Activated T-cell treated with anti-CD3 and anti-CD28 coated beads, Interleukin-2, amount 50 U/mL, for 48 hours (primary cell): Measurements from ENCODE around the gene DOCK9.

ENCODE experiments used
- DNase-seq, 2 experiments: peaks; one replicate each; pipeline ENCODE4 v3.0.0-alpha.2; 2020

Gene DOCK9

GRCh38 chr13:98972059-98972458, 5.8 kb downstream of the DOCK9 start:
- no peak for DNase-seq

GRCh38 chr13:98970330-98970729, 7.5 kb downstream of the DOCK9 start:
- no peak for DNase-seq

GRCh38 chr13:98967491-98967890, 10.4 kb downstream of the DOCK9 start:
- DNase-seq, result no peak

DNA sequence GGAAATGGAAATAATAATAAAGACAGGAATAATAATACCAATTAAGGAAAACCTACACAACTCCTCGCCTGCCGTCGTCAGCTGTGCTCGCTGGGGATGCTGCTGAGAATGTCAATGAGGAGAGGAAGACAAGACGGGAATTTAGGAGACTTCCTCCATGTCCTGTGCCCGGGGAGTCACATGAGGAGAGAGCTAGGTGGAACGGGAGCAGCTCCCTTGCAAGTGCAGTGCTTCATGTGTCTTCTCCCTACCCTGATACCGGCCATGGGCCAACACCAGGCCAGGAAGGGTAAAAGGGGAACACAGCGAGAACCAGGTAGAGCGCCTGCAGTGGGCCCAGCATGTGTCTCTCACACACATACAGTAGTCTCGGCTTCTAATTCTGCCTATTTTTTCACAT, 11.8 kb downstream of the DOCK9 start:
- DNase-seq, result no peak

- no peak for DNase-seq
Observed at GRCh38 chr13:98965325-98965724, 12.5 kb downstream of the DOCK9 start.

DNA sequence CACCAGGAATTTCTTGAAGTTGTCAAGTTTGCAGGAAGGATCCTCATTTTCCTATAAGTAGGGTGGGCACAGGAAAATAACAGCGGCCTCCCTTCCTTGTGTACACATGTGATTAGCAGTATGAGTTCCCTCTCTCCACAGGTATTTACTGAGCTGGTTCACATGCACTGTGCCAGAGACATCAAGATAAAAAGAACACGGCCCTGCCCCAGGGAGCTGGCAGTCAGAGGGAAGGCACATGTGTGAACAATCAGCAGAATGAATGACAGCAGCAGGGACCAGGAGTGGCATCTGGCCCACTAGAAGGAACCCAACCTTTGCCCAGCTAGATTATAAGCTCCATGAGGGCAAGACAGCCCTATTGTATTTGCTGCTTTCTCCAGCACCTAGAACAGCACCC, 13.9 kb downstream of the DOCK9 start:
- no peak for DNase-seq

GRCh38 chr13:98962901-98963590, 14.8 kb downstream of the DOCK9 start:
- DNase-seq, result no peak

DNA sequence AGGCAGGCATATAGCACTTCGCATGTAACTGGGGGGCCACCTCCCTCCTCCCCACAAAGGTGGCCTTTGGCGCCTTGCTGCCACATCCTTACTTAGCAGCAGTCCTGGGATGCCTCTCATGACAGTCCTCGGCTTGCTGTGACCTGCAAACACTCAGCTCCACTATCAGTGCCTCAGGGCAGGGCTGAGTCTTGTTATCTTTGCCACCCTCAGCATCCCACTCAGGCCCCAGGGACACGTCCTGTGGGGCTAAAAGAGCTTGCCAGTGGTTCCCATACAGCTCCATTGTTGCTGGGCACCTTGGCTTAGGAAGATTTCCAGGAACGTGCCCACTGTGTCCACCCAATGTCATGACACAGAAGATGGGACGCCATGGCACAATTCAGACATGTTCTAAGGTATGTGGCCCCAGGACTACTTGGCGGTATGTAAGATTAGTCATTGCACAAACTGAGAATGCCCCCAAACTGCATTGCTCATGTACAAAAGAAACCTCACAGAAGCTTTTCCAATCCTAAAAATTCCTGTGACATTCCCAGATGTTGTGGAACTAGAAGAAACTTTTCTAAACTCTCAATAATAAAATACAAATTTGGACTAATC, 16.3 kb downstream of the DOCK9 start:
- no peak for DNase-seq

- no peak for DNase-seq
Observed at GRCh38 chr13:98960606-98961502, 17.0 kb downstream of the DOCK9 start.

DNA sequence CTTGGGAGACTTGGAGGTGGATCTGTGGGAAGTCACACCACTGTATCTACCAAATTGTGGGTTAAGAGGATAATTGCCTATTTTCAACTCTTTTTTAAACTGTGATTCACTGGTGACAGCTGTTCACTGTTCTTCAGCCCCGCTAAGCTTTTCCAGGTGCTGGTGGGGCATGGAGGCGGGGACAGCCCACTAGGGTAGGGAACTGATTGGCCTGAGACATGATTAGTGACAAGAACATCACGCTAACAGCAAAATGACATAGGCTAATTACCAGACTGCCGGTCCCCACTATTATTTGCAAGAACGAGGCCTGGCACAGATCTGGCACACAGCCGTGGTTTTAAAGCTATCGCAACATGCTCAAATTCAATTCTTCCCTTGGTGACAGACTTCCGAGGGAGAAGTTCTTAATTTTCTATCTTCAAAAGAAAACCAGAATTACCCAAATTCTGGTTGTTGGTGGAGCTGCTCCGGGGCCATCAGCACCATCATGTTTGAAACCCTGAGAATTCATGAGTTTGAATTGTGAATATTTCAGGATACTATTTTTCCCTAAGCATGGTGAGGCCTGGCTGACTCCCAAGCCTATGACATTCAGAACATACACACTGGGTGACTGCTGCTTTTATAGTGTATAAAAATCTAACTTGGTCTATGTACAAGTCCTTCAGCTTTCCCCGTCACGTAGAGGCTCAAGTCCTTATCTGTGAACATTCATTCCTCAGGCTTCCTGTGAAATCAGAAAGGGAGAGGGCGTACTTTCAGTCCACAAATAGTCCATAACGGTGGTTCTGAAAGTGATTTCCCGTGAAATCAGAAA, 17.9 kb downstream of the DOCK9 start:
- DNase-seq, result no peak

- no peak for DNase-seq
Observed at GRCh38 chr13:98959291-98959690, 18.6 kb downstream of the DOCK9 start.

DNA sequence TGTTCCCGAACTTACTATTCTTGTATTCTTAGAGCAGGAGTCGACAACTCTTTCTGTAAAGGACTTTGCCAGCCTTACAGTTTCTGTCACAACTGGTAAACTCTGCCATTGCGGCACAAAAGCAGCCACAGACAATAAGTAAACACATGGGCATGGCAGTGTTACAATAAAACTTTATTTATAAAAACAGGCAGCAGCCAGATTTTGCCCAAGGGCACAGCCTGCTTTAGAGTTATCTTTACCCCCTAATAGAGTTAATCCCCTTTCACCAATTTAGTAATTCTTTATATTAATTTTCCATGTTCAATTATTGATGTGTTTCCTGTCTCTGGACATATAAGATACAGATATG, 19.4 kb downstream of the DOCK9 start:
- DNase-seq, result no peak

DNA sequence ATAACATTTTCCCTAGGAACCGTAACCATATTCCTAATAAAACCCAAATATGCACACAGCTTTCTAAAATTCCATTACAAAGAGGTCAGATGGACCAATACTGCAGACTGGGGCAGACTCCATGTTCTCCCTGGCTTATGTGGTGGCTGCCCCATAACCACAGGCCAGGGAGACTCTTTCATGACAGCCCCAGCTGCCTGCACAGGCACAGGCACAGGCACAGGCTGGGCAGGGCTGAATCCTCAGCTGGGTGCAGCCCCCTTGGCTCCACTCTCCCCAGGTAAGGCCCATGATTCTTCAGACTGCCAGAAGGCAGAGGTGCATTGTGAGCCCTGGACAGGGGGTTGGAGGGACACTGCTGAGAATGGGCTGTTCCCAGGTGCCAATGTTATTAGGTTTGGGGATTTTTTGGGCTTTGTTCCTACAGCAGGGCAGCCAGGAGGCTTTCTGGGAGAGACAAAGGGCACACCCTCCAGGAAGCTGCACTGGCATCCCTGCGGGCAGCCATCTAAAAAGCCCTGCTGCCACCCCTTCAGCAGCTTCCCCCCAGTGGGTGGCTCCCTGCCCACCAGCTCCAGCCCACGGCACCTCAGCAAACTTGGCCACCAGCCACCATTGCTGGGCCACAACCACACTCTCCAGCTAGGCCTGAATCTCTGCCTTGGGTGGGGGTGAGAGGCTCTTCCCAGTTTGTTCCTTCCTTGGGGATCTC, 20.0 kb downstream of the DOCK9 start:
- no peak for DNase-seq

DNA sequence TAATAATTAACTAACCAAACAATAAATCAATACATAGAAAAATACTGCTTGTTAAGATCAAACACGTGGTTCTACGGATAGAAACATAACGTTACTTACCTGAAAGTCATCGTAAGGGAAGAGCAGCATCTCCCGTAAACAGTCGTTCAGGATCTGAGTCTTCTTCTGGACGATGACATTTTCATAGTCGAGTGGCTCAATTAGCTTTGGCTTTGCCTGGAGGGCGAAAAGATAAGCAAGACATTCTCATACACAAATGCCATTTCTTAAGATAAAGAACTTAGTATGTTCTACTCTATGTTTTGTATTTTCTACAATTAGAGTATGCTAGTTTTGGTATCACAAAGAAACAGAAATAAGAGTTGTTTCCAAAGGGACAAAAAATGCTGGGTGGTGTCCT, 22.5 kb downstream of the DOCK9 start:
- DNase-seq, result no peak

DNA sequence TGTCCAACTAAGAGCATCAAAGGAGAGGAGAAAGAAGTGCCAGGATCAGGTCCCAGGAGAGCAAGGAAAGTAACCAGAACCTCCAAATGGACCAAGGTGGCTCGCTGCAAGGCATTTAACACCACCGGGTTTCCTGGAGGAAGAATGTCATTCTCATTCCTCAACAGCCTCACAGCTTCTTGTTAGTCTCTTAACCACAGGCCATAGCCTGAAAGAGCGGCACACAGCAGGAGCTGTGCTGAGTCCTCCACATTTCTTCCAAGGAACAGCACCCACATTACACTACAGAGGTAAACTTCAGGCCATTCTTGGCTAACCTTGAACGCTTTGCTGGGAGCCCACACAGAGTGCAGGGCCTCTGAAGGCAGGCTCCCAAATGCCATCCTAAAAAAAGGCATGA, 23.6 kb downstream of the DOCK9 start:
- DNase-seq, result no peak

- DNase-seq, result no peak
Observed at GRCh38 chr13:98951266-98951665, 26.6 kb downstream of the DOCK9 start.

GRCh38 chr13:98950705-98951104, 27.2 kb downstream of the DOCK9 start:
- no peak for DNase-seq

DNA sequence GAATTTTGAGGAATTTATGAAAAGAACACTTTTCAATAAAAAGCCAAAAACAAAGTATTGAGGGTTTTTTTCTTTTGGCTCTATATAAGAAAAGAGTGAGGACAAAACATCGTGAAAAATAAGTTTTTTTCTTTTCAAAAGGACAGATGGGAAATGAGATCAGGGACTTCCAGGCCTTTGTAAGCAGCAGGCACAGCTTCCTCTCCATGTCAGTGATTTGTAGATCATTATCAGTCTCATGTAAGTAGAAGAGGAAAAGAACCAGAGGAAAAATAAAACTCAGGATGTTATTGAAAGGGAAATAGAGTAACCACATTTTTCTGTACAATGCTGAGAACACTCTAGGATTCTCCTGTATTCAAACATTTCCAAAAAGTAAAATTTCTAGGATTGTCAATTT, 29.9 kb downstream of the DOCK9 start:
- no peak for DNase-seq

DNA sequence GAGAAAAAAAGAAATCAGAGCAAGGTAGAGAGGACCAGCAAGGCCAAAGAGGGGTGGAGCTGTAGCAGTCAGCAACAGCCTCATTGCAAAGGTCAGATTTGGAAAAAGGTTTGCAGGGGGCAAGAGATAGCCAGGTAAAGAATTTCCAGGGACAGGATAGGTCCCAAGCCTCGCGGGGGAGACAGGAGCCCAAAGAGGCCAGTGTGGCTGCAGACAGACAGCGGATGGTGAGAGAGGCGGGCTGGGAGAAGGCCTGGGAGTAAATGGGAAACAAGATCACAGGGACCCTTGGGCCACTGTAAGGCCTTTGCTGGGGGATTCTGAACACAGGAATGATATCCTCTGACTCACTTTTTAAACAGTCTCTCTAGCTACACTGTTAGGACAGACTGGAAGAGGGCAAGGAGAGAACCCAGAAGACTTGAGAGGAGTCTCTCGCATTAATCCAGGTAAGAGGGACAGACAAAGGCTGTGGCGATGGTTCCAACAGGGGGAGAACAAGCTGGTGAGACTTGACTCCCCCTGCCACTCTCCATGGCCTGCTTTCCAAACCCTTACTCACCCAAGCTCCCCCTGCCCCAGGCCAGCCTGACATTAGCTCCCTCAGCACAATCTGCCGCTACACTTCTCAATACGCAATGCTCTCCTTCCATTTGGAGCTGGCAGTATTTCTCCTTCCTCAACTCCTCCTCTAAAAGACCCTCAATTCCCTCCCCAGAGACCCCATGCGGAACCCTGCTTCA, 31.8 kb downstream of the DOCK9 start:
- no peak for DNase-seq

GRCh38 chr13:98944336-98944735, 33.5 kb downstream of the DOCK9 start:
- DNase-seq, result no peak

DNA sequence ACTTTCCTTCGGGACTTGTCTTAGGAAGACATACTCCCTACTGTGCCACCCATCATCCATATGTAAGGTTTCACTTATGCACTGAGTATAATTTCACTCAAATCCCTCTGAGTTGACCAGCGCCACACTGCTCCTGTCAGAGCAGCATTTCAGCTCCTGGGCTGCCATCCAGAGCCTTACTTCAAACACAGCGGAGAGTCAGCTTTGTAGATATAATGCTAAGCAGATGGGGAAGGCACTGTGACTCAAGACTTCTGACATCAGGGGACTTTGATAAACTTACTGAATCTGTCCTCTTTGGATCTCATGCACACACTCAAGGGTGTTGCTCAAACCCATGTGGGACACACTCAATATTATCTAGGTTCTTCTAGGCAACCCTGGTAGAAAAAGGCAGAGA, 34.9 kb downstream of the DOCK9 start:
- no peak for DNase-seq

GRCh38 chr13:98942485-98942884, 35.4 kb downstream of the DOCK9 start:
- DNase-seq, result no peak
